Neural cell (in vitro differentiated cells): Measurements from ENCODE around the gene SPI1.

ENCODE experiments used
- EP300 ChIP-seq: fragments of 450-650 bp; conservative IDR thresholded peaks from 2 replicates; pipeline ENCODE4 v1.6.1; 2014; ENCODE audit warnings: antibody characterized with exemption, mild to moderate bottlenecking, moderate library complexity; ENCODE audit not compliant: poor library complexity, severe bottlenecking
- EZH2 ChIP-seq: fragments of 200-600, 300-800 bp; shearing (Covaris generic), sonication (generic); IDR thresholded peaks from 2 replicates; pipeline ENCODE4 v1.6.1; 2014; ENCODE audit warnings: antibody characterized with exemption, low read length, borderline replicate concordance, mild to moderate bottlenecking; ENCODE audit not compliant: insufficient read depth, poor library complexity, severe bottlenecking
- MXI1 ChIP-seq: fragments of 450-650 bp; conservative IDR thresholded peaks from 2 replicates; pipeline ENCODE4 v1.6.1; 2014; ENCODE audit warnings: antibody characterized with exemption, mild to moderate bottlenecking; ENCODE audit not compliant: poor library complexity, severe bottlenecking
- POLR2AphosphoS5 ChIP-seq: IDR thresholded peaks from 2 replicates; pipeline ENCODE4 v1.6.1; 2012
- TAF1 ChIP-seq: IDR thresholded peaks from 2 replicates; pipeline ENCODE4 v1.6.1; 2012; ENCODE audit warnings: low read depth
- TF ChIP-seq, protein P1 (sequence below): fragments of 450-650 bp; IDR thresholded peaks from 2 replicates; pipeline ENCODE4 v1.5.1; 2014; ENCODE audit warnings: antibody characterized with exemption, mild to moderate bottlenecking, moderate library complexity; ENCODE audit not compliant: poor library complexity, severe bottlenecking
- TF ChIP-seq, protein P2 (sequence below): IDR thresholded peaks from 2 replicates; pipeline ENCODE4 v1.6.1; 2012; ENCODE audit warnings: borderline replicate concordance

DNA sequence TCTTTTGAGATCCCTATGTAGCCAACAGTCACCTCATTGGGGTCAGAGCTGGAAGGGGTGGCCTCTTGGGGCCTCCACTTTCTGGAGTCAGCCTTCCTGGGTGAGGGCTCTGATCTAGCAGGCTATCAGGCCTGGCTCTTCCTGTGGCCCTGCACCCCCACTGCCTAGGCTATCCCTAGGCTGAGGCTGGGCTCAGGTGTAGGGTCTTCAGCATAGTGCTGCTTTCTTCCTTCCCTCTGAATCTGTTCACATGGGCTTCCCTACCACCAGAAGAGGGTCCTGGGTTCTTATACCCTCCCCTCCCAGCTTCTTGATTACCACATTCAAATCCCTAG lies 456 bp upstream of the SPI1 start:
- TF ChIP-seq, protein P1, sequence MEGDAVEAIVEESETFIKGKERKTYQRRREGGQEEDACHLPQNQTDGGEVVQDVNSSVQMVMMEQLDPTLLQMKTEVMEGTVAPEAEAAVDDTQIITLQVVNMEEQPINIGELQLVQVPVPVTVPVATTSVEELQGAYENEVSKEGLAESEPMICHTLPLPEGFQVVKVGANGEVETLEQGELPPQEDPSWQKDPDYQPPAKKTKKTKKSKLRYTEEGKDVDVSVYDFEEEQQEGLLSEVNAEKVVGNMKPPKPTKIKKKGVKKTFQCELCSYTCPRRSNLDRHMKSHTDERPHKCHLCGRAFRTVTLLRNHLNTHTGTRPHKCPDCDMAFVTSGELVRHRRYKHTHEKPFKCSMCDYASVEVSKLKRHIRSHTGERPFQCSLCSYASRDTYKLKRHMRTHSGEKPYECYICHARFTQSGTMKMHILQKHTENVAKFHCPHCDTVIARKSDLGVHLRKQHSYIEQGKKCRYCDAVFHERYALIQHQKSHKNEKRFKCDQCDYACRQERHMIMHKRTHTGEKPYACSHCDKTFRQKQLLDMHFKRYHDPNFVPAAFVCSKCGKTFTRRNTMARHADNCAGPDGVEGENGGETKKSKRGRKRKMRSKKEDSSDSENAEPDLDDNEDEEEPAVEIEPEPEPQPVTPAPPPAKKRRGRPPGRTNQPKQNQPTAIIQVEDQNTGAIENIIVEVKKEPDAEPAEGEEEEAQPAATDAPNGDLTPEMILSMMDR = no peak
- TF ChIP-seq POLR2AphosphoS5 = no peak
- TF ChIP-seq, protein P2, sequence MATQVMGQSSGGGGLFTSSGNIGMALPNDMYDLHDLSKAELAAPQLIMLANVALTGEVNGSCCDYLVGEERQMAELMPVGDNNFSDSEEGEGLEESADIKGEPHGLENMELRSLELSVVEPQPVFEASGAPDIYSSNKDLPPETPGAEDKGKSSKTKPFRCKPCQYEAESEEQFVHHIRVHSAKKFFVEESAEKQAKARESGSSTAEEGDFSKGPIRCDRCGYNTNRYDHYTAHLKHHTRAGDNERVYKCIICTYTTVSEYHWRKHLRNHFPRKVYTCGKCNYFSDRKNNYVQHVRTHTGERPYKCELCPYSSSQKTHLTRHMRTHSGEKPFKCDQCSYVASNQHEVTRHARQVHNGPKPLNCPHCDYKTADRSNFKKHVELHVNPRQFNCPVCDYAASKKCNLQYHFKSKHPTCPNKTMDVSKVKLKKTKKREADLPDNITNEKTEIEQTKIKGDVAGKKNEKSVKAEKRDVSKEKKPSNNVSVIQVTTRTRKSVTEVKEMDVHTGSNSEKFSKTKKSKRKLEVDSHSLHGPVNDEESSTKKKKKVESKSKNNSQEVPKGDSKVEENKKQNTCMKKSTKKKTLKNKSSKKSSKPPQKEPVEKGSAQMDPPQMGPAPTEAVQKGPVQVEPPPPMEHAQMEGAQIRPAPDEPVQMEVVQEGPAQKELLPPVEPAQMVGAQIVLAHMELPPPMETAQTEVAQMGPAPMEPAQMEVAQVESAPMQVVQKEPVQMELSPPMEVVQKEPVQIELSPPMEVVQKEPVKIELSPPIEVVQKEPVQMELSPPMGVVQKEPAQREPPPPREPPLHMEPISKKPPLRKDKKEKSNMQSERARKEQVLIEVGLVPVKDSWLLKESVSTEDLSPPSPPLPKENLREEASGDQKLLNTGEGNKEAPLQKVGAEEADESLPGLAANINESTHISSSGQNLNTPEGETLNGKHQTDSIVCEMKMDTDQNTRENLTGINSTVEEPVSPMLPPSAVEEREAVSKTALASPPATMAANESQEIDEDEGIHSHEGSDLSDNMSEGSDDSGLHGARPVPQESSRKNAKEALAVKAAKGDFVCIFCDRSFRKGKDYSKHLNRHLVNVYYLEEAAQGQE = no peak
- no peak for TF ChIP-seq EZH2
- TF ChIP-seq MXI1 = no peak
- no peak for TF ChIP-seq TAF1
- no peak for TF ChIP-seq EP300
